ENCODE measurements around the gene UTP14C.
"Not testable (repeated sequence)": the region's sequence is repeated elsewhere in the genome, so short reads cannot be mapped to it uniquely, and the experiment has no call there.

Gene UTP14C

GRCh38 chr13:52003541-52003940 is 20.9 kb upstream of the UTP14C start:
- DNase-seq (ENCODE audit: low read depth, low spot score), result peak; percentile 27

- DNase-seq (ENCODE audit: low read depth, low spot score), result no peak
Observed at GRCh38 chr13:52004511-52005170, 19.9 kb upstream of the UTP14C start.

DNA sequence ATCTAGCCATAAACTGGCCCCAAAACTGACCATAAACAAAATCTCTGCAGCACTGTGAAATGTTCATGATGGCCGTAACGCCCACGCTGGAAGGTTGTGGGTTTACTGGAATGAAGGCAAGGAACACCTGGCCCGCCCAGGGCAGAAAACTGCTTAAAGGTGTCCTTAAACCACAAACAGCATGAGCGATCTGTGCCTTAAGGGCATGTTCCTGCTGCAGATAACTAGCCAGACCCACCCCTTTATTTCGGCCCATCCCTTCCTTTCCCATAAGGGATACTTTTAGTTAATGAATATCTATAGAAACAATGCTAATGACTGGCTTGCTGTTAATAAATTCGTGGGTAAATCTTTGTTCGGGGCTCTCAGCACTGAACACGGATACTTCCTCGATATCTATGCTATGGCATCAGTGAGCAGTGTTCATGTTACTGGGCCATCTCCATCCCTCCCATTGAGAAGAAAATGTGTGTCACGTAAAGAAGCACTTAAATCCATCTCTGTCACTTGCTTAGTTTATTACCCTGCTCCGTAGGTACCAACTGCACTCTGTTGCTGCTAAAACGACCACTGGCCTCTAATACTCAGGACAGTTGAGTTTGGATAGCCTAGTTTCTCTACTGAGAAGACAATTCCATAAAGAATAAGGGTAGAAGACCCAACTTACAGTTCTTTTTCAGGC is 18.5 kb upstream of the UTP14C start:
- DNase-seq (ENCODE audit: low read depth, low spot score), result no peak

DNA sequence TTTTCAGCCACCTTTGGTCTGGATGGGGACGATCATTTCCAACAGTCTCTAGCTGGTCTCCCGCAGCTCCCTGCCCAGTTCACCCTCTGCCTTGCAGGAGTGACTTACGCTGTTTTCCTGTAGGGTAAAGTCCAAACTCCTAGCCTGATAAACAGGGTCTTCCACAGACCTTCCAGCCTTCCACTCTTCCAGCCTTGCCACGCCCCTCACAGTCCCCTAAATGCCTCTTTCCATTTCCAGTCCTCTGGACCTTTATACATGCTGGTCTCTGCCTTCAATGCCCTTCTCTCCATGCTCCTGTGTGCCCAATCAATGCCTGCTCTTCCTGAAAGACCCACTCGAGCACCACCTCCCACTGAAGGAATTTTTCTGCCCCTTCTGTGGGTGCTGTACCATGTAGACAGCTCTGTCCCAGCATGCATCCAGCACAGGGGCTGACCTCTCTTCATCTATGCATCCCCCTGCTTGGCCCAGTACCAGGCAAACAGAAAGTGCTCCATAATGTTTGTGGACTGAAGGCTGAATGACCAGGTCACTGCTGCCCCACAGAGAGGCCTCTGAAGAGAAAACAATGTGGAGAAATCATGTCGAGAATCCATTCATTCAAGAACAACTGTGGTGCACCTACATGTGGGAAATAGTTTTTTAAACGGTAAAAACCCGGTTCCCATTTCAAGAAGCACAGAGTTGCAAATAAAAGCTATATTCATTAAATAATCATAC is 17.8 kb upstream of the UTP14C start:
- no peak for DNase-seq (ENCODE audit: low read depth, low spot score)

- DNase-seq (ENCODE audit: low read depth, low spot score), result no peak
Observed at GRCh38 chr13:52009946-52010345, 14.5 kb upstream of the UTP14C start.

DNA sequence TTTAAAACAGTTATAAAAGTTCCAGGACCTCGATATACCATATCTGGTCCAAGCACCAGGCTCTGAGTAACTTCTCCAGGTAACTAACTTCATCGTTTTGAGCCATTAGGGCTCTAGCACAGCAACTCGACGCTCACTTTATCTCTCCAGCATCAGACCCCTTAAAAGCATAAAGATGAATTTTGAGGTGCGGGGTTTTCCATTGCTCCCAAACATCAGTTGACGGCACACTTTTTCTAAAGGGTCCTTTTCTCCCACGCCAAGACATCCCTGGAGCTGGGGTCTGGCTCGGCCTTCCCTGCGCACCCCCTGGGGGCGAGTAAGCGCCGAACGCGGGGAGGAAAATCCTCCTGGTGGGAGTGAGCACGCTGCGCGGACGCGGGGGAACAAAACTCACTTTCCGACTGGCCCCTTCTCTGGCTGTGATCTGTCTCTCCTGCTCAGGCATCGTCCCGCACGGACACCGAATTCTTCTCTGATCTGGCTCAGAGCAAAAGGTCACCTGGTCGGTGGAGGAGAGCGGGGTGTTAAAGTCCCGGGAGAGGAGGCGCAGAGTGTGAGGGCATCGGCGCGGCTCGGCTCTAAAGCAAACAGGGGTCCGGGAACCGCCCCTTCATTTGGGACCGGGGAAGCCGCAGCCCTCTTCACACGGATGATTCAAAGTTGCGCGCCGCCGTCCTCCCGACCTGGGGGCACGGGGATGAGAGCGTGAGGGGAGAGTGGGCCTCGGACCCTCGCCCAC is 13.4 kb upstream of the UTP14C start, which contains the start of gene ATP7B:
ATP7B (minus strand) TSS at position 561 of the 742 bp plus-strand sequence; CDS start at position 448, 113 bp downstream.
- DNase-seq (ENCODE audit: low read depth, low spot score), result peak; percentile 74

GRCh38 chr13:52011632-52012511 is 12.6 kb upstream of the UTP14C start, which contains the start of gene ALG11:
Gene ALG11 (plus strand): TSS chr13:52012398. CDS start chr13:52012419, 21 bp downstream.
- peak; percentile 100 for DNase-seq (ENCODE audit: low read depth, low spot score)

- no peak for DNase-seq (ENCODE audit: low read depth, low spot score)
Observed at GRCh38 chr13:52012512-52012836, 12.0 kb upstream of the UTP14C start.

DNA sequence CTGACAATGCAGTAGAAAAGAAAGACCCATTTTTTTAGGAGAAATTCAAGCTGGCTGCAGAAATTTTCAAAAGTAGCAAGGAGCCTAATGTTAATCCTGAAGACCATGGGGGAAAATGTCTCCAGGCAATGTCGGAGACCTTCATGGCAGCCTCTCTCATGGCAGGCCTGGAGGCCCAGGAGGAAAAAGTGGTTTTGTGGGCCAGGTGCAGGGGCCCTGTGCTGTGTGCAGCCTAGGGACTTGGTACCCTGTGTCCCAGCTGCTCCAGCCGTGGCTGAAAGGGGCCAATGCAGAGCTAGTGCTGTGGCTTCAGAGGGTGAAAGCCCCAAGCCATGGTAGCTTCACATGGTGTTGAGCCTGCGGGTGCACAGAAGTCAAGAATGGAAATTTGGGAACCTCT is 8.2 kb upstream of the UTP14C start:
- DNase-seq (ENCODE audit: low read depth, low spot score), result no peak

- no peak for DNase-seq (ENCODE audit: low read depth, low spot score)
Observed at GRCh38 chr13:52020191-52020590, 4.3 kb upstream of the UTP14C start.

DNA sequence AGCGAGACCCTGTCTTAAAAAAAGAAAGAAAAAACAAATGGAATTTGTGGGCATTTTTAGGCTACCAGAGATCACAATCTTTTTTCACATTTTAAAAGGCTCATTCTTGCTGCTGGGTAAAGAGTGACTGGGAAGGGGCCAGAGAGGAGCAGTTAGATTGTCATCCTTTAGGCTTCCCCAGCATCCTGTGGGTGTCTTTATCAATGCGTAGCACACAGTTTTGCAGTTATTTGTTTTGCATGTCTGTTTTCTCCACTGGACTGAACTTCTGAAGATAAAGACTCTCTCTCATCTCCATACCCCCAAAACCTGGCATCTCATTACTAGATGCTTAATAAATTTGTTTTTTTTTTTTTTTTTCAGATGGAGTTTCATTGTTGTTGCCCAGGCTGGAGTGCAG is 2.1 kb upstream of the UTP14C start:
- no peak for DNase-seq (ENCODE audit: low read depth, low spot score)

DNA sequence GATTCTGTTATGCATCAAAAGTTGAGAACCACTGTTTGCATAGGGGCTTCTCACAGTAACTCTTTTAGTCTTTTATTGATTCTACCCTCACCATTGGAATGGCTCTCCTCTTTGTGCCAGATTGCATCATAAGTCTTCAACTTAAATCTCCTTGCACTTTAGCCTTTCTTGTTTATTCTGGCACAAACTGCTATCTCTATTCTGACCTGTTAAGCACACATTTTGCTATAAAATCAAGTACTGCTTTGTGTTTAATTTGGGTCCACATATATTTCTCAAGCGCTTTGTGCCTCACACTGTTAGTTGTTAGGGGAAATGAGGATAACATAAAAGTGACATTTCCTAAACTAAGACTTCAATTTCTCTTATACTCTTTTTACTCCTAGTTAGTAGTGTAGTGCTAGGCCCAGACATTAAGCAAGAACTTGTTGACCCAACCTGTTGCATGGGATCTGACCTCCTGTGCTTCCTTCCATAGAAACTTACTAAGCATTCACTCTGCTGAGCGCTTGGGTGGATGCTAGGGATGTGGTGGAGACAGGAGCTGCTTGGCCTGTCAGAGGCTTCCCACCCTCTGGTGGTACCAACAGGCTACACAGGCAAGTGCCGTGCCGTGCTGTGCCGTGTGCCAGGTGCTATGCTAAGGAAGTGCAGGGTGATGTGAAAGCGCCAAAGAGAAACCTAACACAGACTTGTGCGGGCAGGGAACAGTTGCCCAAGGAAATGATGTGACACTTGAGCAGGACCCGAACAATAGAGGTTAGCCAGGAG is 1.2 kb downstream of the UTP14C start:
- DNase-seq (ENCODE audit: low read depth, low spot score), result peak; percentile 12

- DNase-seq (ENCODE audit: low read depth, low spot score), result peak; percentile 44
Observed at GRCh38 chr13:52026246-52026626, 1.7 kb downstream of the UTP14C start.

DNA sequence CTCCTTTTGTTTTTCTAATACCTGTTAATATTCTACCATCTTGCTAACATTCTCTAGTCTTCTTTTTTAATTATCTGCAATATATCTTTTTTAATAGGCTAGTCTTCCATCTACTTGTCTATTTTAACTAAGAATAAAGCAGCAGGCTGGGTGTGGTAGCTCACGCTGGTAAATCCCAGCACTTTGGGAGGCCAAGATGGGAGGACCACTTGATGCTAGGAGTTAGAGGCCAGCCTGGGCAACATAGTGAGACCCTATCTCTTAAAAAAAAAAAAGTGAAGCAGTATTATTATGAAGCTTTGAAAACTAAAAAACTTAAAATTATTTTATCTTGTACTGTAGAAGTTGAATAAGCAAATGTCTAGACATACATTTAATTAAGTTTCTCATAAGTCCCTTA is 3.3 kb downstream of the UTP14C start:
- DNase-seq (ENCODE audit: low read depth, low spot score), result no peak

DNA sequence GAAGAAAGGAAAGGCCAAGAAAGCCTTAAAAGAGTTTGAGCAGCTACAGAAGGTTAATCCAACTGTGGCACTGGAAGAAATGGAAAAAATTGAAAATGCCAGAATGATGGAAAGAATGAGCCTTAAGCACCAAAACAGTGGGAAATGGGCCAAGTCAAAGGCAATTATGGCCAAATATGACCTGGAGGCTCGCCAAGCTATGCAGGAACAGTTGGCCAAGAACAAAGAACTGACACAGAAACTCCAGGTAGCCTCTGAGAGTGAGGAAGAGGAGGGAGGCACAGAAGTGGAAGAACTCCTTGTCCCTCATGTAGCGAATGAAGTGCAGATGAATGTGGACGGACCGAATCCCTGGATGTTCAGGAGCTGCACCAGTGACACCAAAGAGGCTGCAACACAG is 5.1 kb downstream of the UTP14C start:
- DNase-seq (ENCODE audit: low read depth, low spot score), result no peak

- DNase-seq (ENCODE audit: low read depth, low spot score), result not testable (repeated sequence)
Observed at GRCh38 chr13:52030401-52030800, 5.9 kb downstream of the UTP14C start.

DNA sequence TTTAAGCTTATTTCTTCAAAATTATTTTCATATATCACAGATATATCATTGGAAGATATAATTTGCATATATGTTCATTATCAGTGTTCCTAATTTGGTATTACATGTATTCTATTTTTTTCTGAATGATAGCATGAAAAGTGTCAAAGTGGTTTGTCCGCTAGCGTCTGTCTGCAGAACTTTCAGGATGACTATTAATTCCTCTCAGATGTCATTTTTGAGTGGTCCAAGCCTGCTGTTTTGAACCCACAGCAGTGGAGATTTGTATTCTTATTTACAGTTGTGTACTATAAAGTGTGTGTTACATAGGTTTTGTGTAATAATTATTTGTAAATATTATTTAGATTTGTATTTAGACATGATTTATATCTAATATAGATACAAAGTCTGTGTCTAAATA is 8.5 kb downstream of the UTP14C start:
- no peak for DNase-seq (ENCODE audit: low read depth, low spot score)

DNA sequence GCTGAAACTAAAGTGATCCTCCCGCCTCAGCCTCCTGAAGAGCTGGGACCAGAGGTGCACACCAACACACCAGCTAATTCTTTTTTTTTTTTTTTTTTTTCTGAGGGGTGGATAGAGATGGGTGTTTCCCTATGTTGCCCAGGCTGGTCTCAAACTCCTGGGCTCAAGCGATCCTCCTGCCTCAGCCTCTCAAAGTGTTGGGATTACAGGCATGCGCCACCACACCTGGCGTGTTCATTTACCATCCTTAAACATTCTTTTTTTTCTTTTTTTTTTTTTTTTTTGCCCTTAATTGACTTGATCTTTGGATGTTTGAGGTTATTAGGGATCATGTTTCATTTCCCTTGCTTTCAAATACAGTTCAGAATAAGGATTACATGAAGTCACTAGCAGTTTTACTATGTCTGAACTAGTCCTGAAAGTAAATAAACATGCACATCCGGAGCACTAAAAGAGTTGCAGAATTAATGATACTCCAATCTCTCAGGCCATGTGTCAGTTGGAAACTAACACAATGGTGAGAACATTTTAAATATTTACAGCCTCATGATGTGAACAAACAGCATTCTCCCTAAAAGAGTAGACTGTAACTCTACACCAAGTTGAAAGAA is 10.2 kb downstream of the UTP14C start:
- DNase-seq (ENCODE audit: low read depth, low spot score), result no peak

DNA sequence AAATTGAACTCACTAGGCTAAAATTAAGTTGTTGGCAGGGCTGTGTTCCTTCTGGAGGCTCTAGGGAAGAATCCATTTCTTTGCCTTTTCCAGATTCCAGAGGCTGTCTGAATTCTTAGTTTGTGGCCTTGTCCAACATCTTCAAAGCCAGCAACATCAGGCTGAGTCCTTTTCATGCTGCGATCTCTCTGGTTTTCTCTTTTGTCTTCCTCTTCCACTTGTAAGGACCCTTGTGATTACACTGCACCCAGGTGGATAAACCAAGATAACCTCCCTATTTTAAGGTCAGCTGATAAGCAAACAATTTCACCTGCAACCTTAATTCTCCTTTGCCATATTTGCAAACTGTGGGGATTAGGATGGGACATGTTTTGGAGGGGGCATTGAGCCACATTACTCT is 11.5 kb downstream of the UTP14C start:
- no peak for DNase-seq (ENCODE audit: low read depth, low spot score)

DNA sequence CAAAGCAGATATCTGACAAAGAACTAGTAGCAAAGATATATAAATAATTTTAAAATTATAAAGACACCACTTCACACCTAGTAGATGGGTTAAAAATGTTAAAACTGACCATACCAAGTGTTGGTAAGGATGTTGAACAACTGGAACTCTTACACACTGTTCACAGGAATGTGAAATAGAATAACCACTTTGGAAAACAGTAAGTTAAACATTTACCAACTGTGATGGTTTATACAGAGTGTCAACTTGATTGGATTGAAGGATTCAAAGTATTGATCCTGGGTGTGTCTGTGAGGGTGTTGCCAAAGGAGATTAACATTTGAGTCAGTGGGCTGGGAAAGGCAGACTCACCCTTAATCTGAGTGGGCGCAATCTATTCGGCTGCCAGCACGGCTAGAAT is 19.2 kb downstream of the UTP14C start:
- no peak for DNase-seq (ENCODE audit: low read depth, low spot score)

All from ELF-1 (cell line).